ENCODE results near the gene GBF1. TPM values are rescaled to one million over a fixed set of nuclear protein-coding genes. Genes with fewer than 3 reads are reported as not detected.
"Not testable (repeated sequence)": the region's sequence is repeated elsewhere in the genome, so short reads cannot be mapped to it uniquely, and the experiment has no call there.

GBF1 gene
- total and polyA plus RNA-seq, 4 donors, result 6.0 to 27.2 (median 15.2) TPM

DNA sequence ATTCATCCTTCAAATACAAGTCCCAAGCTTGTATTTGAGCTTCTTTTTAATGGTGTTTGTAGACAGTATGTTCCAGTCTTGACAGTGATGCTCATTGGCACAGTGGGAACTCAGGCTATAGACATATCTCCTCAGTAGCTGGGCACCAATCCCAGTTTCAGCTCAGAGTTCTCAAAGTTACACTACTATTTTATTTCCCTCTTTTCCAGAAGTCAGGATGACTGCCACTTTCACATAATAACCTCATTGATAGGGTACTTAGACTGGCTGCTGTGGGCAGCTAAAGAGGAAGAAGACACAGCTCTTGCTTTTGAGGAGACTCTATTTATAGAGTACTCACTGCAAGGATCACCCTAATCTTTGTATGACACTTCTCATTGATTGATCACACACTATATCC lies 2.4 kb downstream of the GBF1 start (continued):
- TF ChIP-seq, protein P1, sequence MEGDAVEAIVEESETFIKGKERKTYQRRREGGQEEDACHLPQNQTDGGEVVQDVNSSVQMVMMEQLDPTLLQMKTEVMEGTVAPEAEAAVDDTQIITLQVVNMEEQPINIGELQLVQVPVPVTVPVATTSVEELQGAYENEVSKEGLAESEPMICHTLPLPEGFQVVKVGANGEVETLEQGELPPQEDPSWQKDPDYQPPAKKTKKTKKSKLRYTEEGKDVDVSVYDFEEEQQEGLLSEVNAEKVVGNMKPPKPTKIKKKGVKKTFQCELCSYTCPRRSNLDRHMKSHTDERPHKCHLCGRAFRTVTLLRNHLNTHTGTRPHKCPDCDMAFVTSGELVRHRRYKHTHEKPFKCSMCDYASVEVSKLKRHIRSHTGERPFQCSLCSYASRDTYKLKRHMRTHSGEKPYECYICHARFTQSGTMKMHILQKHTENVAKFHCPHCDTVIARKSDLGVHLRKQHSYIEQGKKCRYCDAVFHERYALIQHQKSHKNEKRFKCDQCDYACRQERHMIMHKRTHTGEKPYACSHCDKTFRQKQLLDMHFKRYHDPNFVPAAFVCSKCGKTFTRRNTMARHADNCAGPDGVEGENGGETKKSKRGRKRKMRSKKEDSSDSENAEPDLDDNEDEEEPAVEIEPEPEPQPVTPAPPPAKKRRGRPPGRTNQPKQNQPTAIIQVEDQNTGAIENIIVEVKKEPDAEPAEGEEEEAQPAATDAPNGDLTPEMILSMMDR (IDR thresholded peaks at IDR 0.05; ENCODE audit: low read depth, low read length, missing input control), result no peak
- TF ChIP-seq HNF4G (IDR thresholded peaks at IDR 0.05) (no peak), SP1 (IDR thresholded peaks at IDR 0.05) (no peak), RXRA (IDR thresholded peaks at IDR 0.05) (no peak), ZBTB33 (IDR thresholded peaks at IDR 0.05) (no peak)

- not testable (repeated sequence) for H3K9ac ChIP-seq (ENCODE audit: low read depth in 1 of 2, low read length in 2 of 2); DNase-seq (ENCODE audit: low spot score); H3K27ac ChIP-seq (ENCODE audit: low read depth in 1 of 2, low read length in 2 of 2); H3K27me3 ChIP-seq (ENCODE audit: control insufficient read depth in 4 of 4, insufficient read depth in 4 of 4, low read length in 3 of 4); H3K36me3 ChIP-seq (ENCODE audit: control insufficient read depth in 4 of 4, insufficient read depth in 3 of 4, low read depth in 1 of 4, low read length in 3 of 4); H3K9me3 ChIP-seq (ENCODE audit: control insufficient read depth in 4 of 4, low read length in 3 of 4); H3K4me3 ChIP-seq (ENCODE audit: low read depth in 1 of 3, low read length in 3 of 3)
- peaks cover 4 to 13% (median 11%) of the 10 kb centered on the region in 4 donors for H3K4me1 ChIP-seq (ENCODE audit: control insufficient read depth in 4 of 4, insufficient read depth in 4 of 4, low read length in 3 of 4)
- WGBS, result 95% methylated on average over 3 of the region's 3 CpGs
These were observed 7.2 kb downstream of the GBF1 start for GRCh38 chr10:102252508-102252907.

DNA sequence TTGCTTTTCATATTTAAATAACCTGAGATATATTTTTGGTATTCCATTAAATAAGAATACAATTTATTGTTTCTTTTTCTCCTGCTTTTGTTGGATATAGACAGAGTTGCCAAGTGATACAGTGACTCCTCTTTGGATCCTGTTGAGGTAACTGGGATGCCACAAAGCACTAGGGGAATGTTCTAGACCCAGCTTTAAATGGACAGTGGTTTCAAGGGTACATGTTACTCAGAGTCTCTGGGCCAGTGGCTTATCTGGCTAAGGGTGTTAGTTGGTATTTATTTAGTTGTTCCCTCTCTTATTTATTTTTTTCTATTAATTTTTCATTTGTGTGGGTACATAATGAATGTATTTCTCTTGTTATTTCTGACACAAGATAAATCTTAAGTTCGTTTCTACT lies 9.1 kb downstream of the GBF1 start:
- Histone ChIP-seq H3K9ac (ENCODE audit: low read depth in 1 of 2, low read length in 2 of 2) (no peak overlapping the region), H3K27me3 (ENCODE audit: control insufficient read depth in 4 of 4, insufficient read depth in 4 of 4, low read length in 3 of 4) (no peaks in the 10 kb centered on the region), H3K9me3 (ENCODE audit: control insufficient read depth in 4 of 4, low read length in 3 of 4) (no peaks in the 10 kb centered on the region), H3K4me3 (ENCODE audit: low read depth in 1 of 3, low read length in 3 of 3) (no peak overlapping the region), H3K4me1 (ENCODE audit: control insufficient read depth in 4 of 4, insufficient read depth in 4 of 4, low read length in 3 of 4) (peaks cover 0 to under 1% (median 0%) of the 10 kb centered on the region in 4 donors), H3K27ac (ENCODE audit: low read depth in 1 of 2, low read length in 2 of 2) (no peak overlapping the region), H3K36me3 (ENCODE audit: control insufficient read depth in 4 of 4, insufficient read depth in 3 of 4, low read depth in 1 of 4, low read length in 3 of 4) (peaks cover 0 to 4% (median 2%) of the 10 kb centered on the region in 4 donors)
- WGBS, result 81% methylated on average over 1 of the region's 1 CpG
- DNase-seq (ENCODE audit: low spot score), result no peak
- TF ChIP-seq REST (IDR thresholded peaks at IDR 0.05) (no peak), EGR1 (IDR thresholded peaks at IDR 0.05; ENCODE audit: low read depth in 2 of 2) (no peak), NR2F2 (IDR thresholded peaks at IDR 0.05) (no peak), YY1 (IDR thresholded peaks at IDR 0.05) (no peak), ZBTB33 (IDR thresholded peaks at IDR 0.05) (no peak), JUND (IDR thresholded peaks at IDR 0.05) (no peak), TAF1 (conservative IDR thresholded peaks at IDR 0.05) (no peak), ATF3 (IDR thresholded peaks at IDR 0.05) (no peak), RAD21 (IDR thresholded peaks at IDR 0.05) (no peak), HNF4A (conservative IDR thresholded peaks at IDR 0.05) (no peak), GABPA (IDR thresholded peaks at IDR 0.05 in 1 of 2, conservative IDR thresholded peaks at IDR 0.05 in 1 of 2) (no peak), FOXA2 (IDR thresholded peaks at IDR 0.05) (no peak), HNF4G (IDR thresholded peaks at IDR 0.05) (no peak), FOXA1 (IDR thresholded peaks at IDR 0.05) (no peak), SP1 (IDR thresholded peaks at IDR 0.05) (no peak), RXRA (IDR thresholded peaks at IDR 0.05) (no peak)
